HFFc6 (cell line): ENCODE measurements around the gene AKIP1. TPM values are rescaled to one million over a fixed set of nuclear protein-coding genes. Genes with fewer than 3 reads are reported as not detected.

ENCODE experiments used
- DNase-seq: peaks from one replicate; pipeline ENCODE4 v3.0.0-alpha.2; 2018
- H3K27ac Mint-ChIP-seq: 2 replicates; pipeline ENCODE4 v1.8.0; 2020; ENCODE audit warnings: mild to moderate bottlenecking, mixed read lengths
- H3K27me3 Mint-ChIP-seq: 2 replicates; pipeline ENCODE4 v1.8.0; 2021; ENCODE audit warnings: mild to moderate bottlenecking, moderate library complexity, mixed read lengths; ENCODE audit not compliant: insufficient read depth
- H3K36me3 Mint-ChIP-seq: 2 replicates; pipeline ENCODE4 v1.8.0; 2021; ENCODE audit warnings: low read depth, mixed read lengths
- H3K4me1 Mint-ChIP-seq: 2 replicates; pipeline ENCODE4 v1.8.0; 2020; ENCODE audit warnings: low read depth, mixed read lengths
- H3K4me3 Mint-ChIP-seq: 2 replicates; pipeline ENCODE4 v1.8.0; 2020; ENCODE audit warnings: mild to moderate bottlenecking, moderate library complexity, mixed read lengths
- H3K9me3 Mint-ChIP-seq: 2 replicates; pipeline ENCODE4 v1.8.0; 2020; ENCODE audit warnings: mild to moderate bottlenecking, mixed read lengths
- CTCF ChIP-seq: fragments of 200-600 bp; sonication (generic); IDR thresholded peaks from 2 replicates; pipeline ENCODE4 v1.5.0; 2021; ENCODE audit warnings: antibody characterized with exemption, mild to moderate bottlenecking
- total RNA-seq, 6 experiments: library from RNA; stranded (reverse); fragmentation: NEBNext Ultra II Directional; extraction: Animal tissue kit (Norgen Biotek cat#: 25700); gene quantifications; 2 replicates in 1 of 6; 3 replicates in 5 of 6; pipeline ENCODE4 v1.2.3, GENCODE V29; 2021

Gene AKIP1
- total RNA-seq, 6 experiments from 2014 or later = 39.9 to 47.3 (median 42.5) TPM

- DNase-seq = no peak
- TF ChIP-seq CTCF = no peak
- Mint-ChIP-seq H3K4me3 (no peak overlapping the region), H3K27ac (no peak overlapping the region), H3K4me1 (peaks cover 15% of the 10 kb centered on the region), H3K36me3 (no peaks in the 10 kb centered on the region), H3K9me3 (no peaks in the 10 kb centered on the region), H3K27me3 (peaks cover 1% of the 10 kb centered on the region)
Observed at GRCh38 chr11:8937159-8937558, 26.2 kb downstream of the AKIP1 start.

- Mint-ChIP-seq H3K36me3 (no peaks in the 10 kb centered on the region), H3K4me3 (no peak overlapping the region)
- no peak for TF ChIP-seq CTCF
Observed at GRCh38 chr11:8937659-8938058, 26.7 kb downstream of the AKIP1 start.

GRCh38 chr11:8941341-8942103 is 30.5 kb downstream of the AKIP1 start:
- Mint-ChIP-seq H3K27ac (no peak overlapping the region), H3K4me1 (no peaks in the 10 kb centered on the region), H3K9me3 (no peaks in the 10 kb centered on the region), H3K4me3 (no peak overlapping the region), H3K27me3 (peaks cover 1% of the 10 kb centered on the region; the same call in 1 of the 2 replicates), H3K36me3 (no peaks in the 10 kb centered on the region)
- DNase-seq = no peak
- TF ChIP-seq CTCF = no peak

More at GRCh38 chr11:8937659-8938058, 26.7 kb downstream of the AKIP1 start:
- no peaks in the 10 kb centered on the region for H3K9me3 Mint-ChIP-seq
- H3K27ac Mint-ChIP-seq = no peak overlapping the region
- H3K27me3 Mint-ChIP-seq = peaks cover 1% of the 10 kb centered on the region
- no peak for DNase-seq
- H3K4me1 Mint-ChIP-seq = peaks cover 15% of the 10 kb centered on the region

GRCh38 chr11:8942518-8943066 is 31.6 kb downstream of the AKIP1 start, which contains the start of gene ASCL3:
ASCL3 (minus strand) TSS chr11:8943016; CDS start chr11:8938161, 4,855 bp downstream.
- no peak for TF ChIP-seq CTCF
- Mint-ChIP-seq H3K36me3 (peaks cover 8% of the 10 kb centered on the region), H3K27me3 (peaks cover 1% of the 10 kb centered on the region; the same call in 1 of the 2 replicates), H3K4me3 (no peak within 1 kb of the TSS), H3K9me3 (no peaks in the 10 kb centered on the region), H3K4me1 (no peaks in the 10 kb centered on the region), H3K27ac (no peak within 1 kb of the TSS)
- DNase-seq = no peak

- Mint-ChIP-seq H3K27ac (no peak overlapping the region), H3K4me1 (no peaks in the 10 kb centered on the region), H3K9me3 (no peaks in the 10 kb centered on the region), H3K27me3 (no peaks in the 10 kb centered on the region), H3K36me3 (peaks cover 29% of the 10 kb centered on the region), H3K4me3 (no peak overlapping the region)
- TF ChIP-seq CTCF = no peak
- DNase-seq = no peak
Observed at GRCh38 chr11:8947230-8947943, 36.4 kb downstream of the AKIP1 start.
